Endothelial cell of umbilical vein (primary cell): ENCODE measurements around the gene TPM3. TPM values are rescaled to one million over a fixed set of nuclear protein-coding genes. Genes with fewer than 3 reads are reported as not detected.
A peak's percentile ranks its signal among the peaks of the same experiment; 100 is the strongest.
"Not testable (repeated sequence)": the region's sequence is repeated elsewhere in the genome, so short reads cannot be mapped to it uniquely, and the experiment has no call there.

Experiments used
- BruUV-seq: library from RNA; stranded (reverse); fragments of 400-500 nt; replicated peaks from 2 replicates; lab custom pipeline; 2021; lab: Mats Ljungman, UMichigan
- CTCF ChIA-PET: fragments of 300-600, 350-600 bp; sonication (Branson Sonifier 250); formaldehyde crosslinking; loops from one replicate; lab custom pipeline; 2021; ENCODE audit warnings: antibody characterized with exemption, inconsistent platforms; lab: Charles Lee
- POLR2A ChIA-PET: fragments of 300-600, 350-600 bp; sonication (Branson Sonifier 250); formaldehyde crosslinking; loops from one replicate; lab custom pipeline; 2021; ENCODE audit warnings: antibody characterized with exemption, inconsistent platforms; lab: Charles Lee
- DNase-seq: peaks from one replicate; pipeline ENCODE4 v3.0.0-alpha.2; 2011; ENCODE audit warnings: low read depth, low spot score
- FAIRE-seq: peaks from 2 replicates; lab custom pipeline; 2011; peaks lifted over from hg19 to GRCh38; lab: Jason Lieb, UNC
- H2AFZ ChIP-seq: 2 replicates; pipeline ENCODE4 v1.6.0; 2012; ENCODE audit warnings: low read depth, low read length, control low read depth, inconsistent platforms
- H3K27ac ChIP-seq: 2 replicates; pipeline ENCODE4 v1.5.1; 2011; ENCODE audit warnings: low read depth, mild to moderate bottlenecking, control low read depth, low read length, moderate library complexity; ENCODE audit not compliant: insufficient read depth
- H3K27me3 ChIP-seq, 2 experiments: 2 replicates each; pipeline versions ENCODE4 v1.6.0 to v1.6.1; 2011; ENCODE audit warnings: low read length in 2 of 2, mixed read lengths in 1 of 2; ENCODE audit not compliant: control insufficient read depth in 2 of 2, insufficient read depth in 2 of 2
- H3K36me3 ChIP-seq, 2 experiments: 2 replicates in 1 of 2; 3 replicates in 1 of 2; pipeline ENCODE4 v1.5.1; 2011; ENCODE audit warnings: low read length in 2 of 2, mild to moderate bottlenecking in 1 of 2, moderate library complexity in 1 of 2; ENCODE audit not compliant: control insufficient read depth in 2 of 2, insufficient read depth in 2 of 2; ENCODE audit errors: extremely low read depth in 1 of 2
- H3K4me1 ChIP-seq: 3 replicates; pipeline ENCODE4 v1.5.1; 2011; ENCODE audit warnings: mild to moderate bottlenecking, low read length; ENCODE audit not compliant: control insufficient read depth, insufficient read depth; ENCODE audit errors: extremely low read depth
- H3K4me2 ChIP-seq: 2 replicates; pipeline ENCODE4 v1.6.1; 2011; ENCODE audit warnings: low read length, control low read depth, mixed read lengths; ENCODE audit not compliant: insufficient read depth
- H3K4me3 ChIP-seq, 3 experiments: fragments of 200-600 bp in 1 of 3; sonication (generic), shearing (Covaris generic) in 1 of 3; replicated peaks in 1 of 3; 2 replicates each; pipeline ENCODE4 v1.5.1; 2011 to 2016; ENCODE audit warnings: control low read depth in 3 of 3, low read length in 3 of 3, mild to moderate bottlenecking in 2 of 3, inconsistent platforms in 1 of 3, low read depth in 1 of 3, moderate library complexity in 1 of 3; ENCODE audit not compliant: insufficient read depth in 1 of 3
- H3K79me2 ChIP-seq: 2 replicates; pipeline ENCODE4 v1.6.0; 2012; ENCODE audit warnings: low read length, inconsistent platforms; ENCODE audit not compliant: control insufficient read depth, insufficient read depth
- H3K9ac ChIP-seq: replicated peaks from 2 replicates; pipeline ENCODE3; 2011; ENCODE audit warnings: low read length, control low read depth; ENCODE audit not compliant: insufficient read depth; ENCODE audit errors: extremely low read depth
- H3K9me1 ChIP-seq: replicated peaks from 3 replicates; pipeline ENCODE4 v1.6.0; 2011; ENCODE audit warnings: mild to moderate bottlenecking, low read length; ENCODE audit not compliant: control insufficient read depth, insufficient read depth; ENCODE audit errors: extremely low read depth
- H3K9me3 ChIP-seq: replicated peaks from 2 replicates; pipeline ENCODE4 v1.5.1; 2012; ENCODE audit warnings: low read length, inconsistent platforms; ENCODE audit not compliant: control insufficient read depth, insufficient read depth
- H4K20me1 ChIP-seq: replicated peaks from 2 replicates; pipeline ENCODE3; 2011; ENCODE audit warnings: mild to moderate bottlenecking, low read length; ENCODE audit not compliant: control insufficient read depth, insufficient read depth; ENCODE audit errors: extremely low read depth
- CTCF ChIP-seq, 2 donors: IDR thresholded peaks; 1 replicate in 1 of 2; 2 replicates in 1 of 2; pipeline ENCODE4 v1.5.1; 2011; ENCODE audit warnings: low read length in 2 of 2, mild to moderate bottlenecking in 2 of 2, moderate library complexity in 2 of 2, control low read depth in 1 of 2, inconsistent platforms in 1 of 2, low read depth in 1 of 2; ENCODE audit not compliant: insufficient read depth in 1 of 2; ENCODE audit errors: extremely low read depth in 1 of 2
- JUN ChIP-seq: IDR thresholded peaks from 2 replicates; pipeline ENCODE4 v1.6.1; 2011; ENCODE audit warnings: borderline replicate concordance, low read depth; ENCODE audit not compliant: insufficient read length, insufficient read depth
- dilution Hi-C: fragments of 300-500 bp; cut with MboI; formaldehyde crosslinking; loops from one replicate; pipeline ENCODE4 v1.15.0; 2019; ENCODE audit warnings: low sequenced_read_pairs; ENCODE audit not compliant: extremely low pct_ligation_motif_present
- intact Hi-C: fragments of 100-400 bp; cut with micrococcal nuclease; formaldehyde crosslinking; loops from one replicate; pipeline ENCODE4 v1.10.0; 2022
- polyA plus RNA-seq, 4 experiments: library from polyadenylated mRNA; depleted of rRNA in 3 of 4; stranded (reverse) in 3 of 4; unstranded in 1 of 4; fragments of >200 nt; gene quantifications; 2 replicates each; pipeline versions ENCODE4 v1.2.1 to v1.2.3, GENCODE V29; 2011 to 2012; ENCODE audit warnings: missing spikeins in 1 of 4
- total RNA-seq: library from RNA; stranded (reverse); gene quantifications from 2 replicates; pipeline ENCODE4 v1.2.3, GENCODE V29; 2021

The TPM3 gene
- total and polyA plus RNA-seq, 2 donors (not counting 3 experiments of a cell fraction or from before 2014, with no cell fraction given), result 395 to 927 TPM

GRCh38 chr1:154147505-154147904 lies 44.4 kb downstream of the TPM3 start:
- H3K9ac ChIP-seq, H3K79me2 ChIP-seq, POLR2A ChIA-PET, H3K4me3 ChIP-seq, intact Hi-C loops, H3K9me3 ChIP-seq, H3K9me1 ChIP-seq, H2AFZ ChIP-seq, BruUV-seq, H3K27ac ChIP-seq, dilution Hi-C loops, CTCF ChIA-PET, H3K4me1 ChIP-seq, H3K4me2 ChIP-seq, H3K36me3 ChIP-seq, H4K20me1 ChIP-seq, FAIRE-seq, DNase-seq, H3K27me3 ChIP-seq: not testable (repeated sequence)

DNA sequence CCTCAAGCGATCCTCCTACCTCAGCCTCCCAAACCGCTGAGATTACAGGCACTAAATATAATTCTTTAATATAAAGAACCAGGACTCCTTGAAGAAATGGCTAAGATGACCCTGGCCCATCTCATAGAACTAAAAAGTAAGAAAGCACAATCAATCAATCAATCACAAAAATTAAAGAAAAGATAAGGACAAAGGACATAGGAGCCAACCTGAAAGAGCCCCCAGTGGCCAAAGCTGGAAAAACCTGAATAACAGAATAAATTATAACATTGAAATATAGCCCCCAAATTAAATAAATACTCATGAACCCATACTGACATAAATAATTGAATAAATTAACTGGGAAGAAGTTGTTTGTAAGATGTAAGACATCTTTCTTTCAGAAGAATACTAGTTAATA lies 45.9 kb downstream of the TPM3 start:
- dilution Hi-C loops, result no loop called here
- ChIA-PET POLR2A (no interaction called here), CTCF (interaction anchor here (0.5 to 1.5 kb wide), 8 partner anchors 9 to 127 kb away, joined by 3 to 5 read pairs (median 4); partner anchors contain the start of genes HAX1 and NUP210L)

More for the DNA sequence above, 45.9 kb downstream of the TPM3 start:
- H2AFZ ChIP-seq, result no peak overlapping the region
- no peak overlapping the region for H3K9ac ChIP-seq
- no peaks in the 10 kb centered on the region for H3K9me3 ChIP-seq
- H3K4me3 ChIP-seq, result no peak overlapping the region
- H3K4me2 ChIP-seq, result no peak overlapping the region
- no peaks in the 10 kb centered on the region for H3K27me3 ChIP-seq
- no peaks in the 10 kb centered on the region for H3K79me2 ChIP-seq
- H3K9me1 ChIP-seq, result no peaks in the 10 kb centered on the region
- no peak for FAIRE-seq
- intact Hi-C loops, result no loop called here
- H3K27ac ChIP-seq, result no peak overlapping the region
- peaks cover 3% of the 10 kb centered on the region for H3K4me1 ChIP-seq
- no peak for DNase-seq
- no TSS peak for BruUV-seq
- H3K36me3 ChIP-seq, result no peaks in the 10 kb centered on the region
- H4K20me1 ChIP-seq, result no peaks in the 10 kb centered on the region
- TF ChIP-seq CTCF (IDR thresholded peaks at IDR 0.05; ENCODE audit: extremely low read depth in 1 of 2, insufficient read depth in 1 of 2, low read depth in 1 of 2, low read length in 2 of 2), result peak; percentile 23 to 32
- no peak for TF ChIP-seq JUN
